ENCODE measurements around the gene HERPUD1.

HERPUD1 gene

GRCh38 chr16:56975714-56976113 is 43.8 kb downstream of the HERPUD1 start:
- no peak for TF ChIP-seq CTCF (IDR thresholded peaks at IDR 0.05; ENCODE audit: borderline replicate concordance, insufficient read depth, low read depth, low read length)
- H3K4me3 ChIP-seq (ENCODE audit: low read depth, low read length) = no peak overlapping the region

- TF ChIP-seq CTCF (IDR thresholded peaks at IDR 0.05; ENCODE audit: borderline replicate concordance, insufficient read depth, low read depth, low read length) = no peak
- H3K4me3 ChIP-seq (ENCODE audit: low read depth, low read length) = no peak overlapping the region
Observed at GRCh38 chr16:56977216-56977615, 45.3 kb downstream of the HERPUD1 start.

- H3K4me3 ChIP-seq (ENCODE audit: low read depth, low read length) = no peak overlapping the region
- TF ChIP-seq CTCF (IDR thresholded peaks at IDR 0.05; ENCODE audit: borderline replicate concordance, insufficient read depth, low read depth, low read length) = no peak
Observed at GRCh38 chr16:56977823-56978430, 46.0 kb downstream of the HERPUD1 start.

GRCh38 chr16:56980201-56980535 is 48.2 kb downstream of the HERPUD1 start:
- no peak overlapping the region for H3K4me3 ChIP-seq (ENCODE audit: low read depth, low read length)
- TF ChIP-seq CTCF (IDR thresholded peaks at IDR 0.05; ENCODE audit: borderline replicate concordance, insufficient read depth, low read depth, low read length) = no peak

- no peak for TF ChIP-seq CTCF (IDR thresholded peaks at IDR 0.05; ENCODE audit: borderline replicate concordance, insufficient read depth, low read depth, low read length)
- no peak overlapping the region for H3K4me3 ChIP-seq (ENCODE audit: low read depth, low read length)
Observed at GRCh38 chr16:56980792-56981724, 49.1 kb downstream of the HERPUD1 start.

GRCh38 chr16:56981729-56982271 is 49.9 kb downstream of the HERPUD1 start:
- H3K4me3 ChIP-seq (ENCODE audit: low read depth, low read length) = no peak overlapping the region
- TF ChIP-seq CTCF (IDR thresholded peaks at IDR 0.05; ENCODE audit: borderline replicate concordance, insufficient read depth, low read depth, low read length) = no peak

Data from GM12875 (cell line).